Inferior parietal cortex (tissue), 1 donor: Measurements from ENCODE around the gene SLC35G6.

Experiments used
- DNase-seq: peaks from one replicate; pipeline ENCODE4 v3.0.0-alpha.2; 2016; ENCODE audit errors: extremely low spot score

SLC35G6 gene

DNA sequence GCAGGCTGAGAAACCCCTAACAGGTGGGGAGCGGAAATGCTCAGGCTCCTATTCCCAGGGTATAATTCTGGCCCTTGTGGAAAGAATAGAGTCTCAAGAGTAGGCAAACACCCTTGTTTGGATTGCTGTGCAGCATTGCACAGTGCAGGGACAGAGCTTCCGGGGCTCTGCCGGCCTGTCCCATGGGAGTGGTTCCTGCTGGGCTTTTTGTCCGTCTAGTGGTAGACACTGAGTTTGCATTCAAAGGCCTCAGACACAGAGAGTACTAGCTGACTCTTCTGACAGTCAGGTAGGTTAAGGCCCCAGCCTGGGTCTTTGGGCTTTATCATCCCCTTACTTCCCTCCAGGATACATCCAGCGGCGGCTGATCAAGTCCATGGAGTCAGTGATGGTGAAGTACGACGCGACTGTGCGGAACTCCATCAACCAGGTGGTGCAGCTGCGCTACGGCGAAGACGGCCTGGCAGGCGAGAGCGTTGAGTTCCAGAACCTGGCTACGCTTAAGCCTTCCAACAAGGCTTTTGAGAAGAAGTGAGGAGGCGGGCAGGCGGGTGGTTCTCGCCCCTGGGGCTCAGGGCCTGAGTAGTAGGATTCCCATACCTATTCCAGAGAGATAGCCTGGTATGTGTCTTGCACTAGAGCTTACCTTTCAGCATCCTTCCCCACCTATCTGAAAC lies 21.1 kb downstream of the SLC35G6 start:
- DNase-seq: no peak

DNA sequence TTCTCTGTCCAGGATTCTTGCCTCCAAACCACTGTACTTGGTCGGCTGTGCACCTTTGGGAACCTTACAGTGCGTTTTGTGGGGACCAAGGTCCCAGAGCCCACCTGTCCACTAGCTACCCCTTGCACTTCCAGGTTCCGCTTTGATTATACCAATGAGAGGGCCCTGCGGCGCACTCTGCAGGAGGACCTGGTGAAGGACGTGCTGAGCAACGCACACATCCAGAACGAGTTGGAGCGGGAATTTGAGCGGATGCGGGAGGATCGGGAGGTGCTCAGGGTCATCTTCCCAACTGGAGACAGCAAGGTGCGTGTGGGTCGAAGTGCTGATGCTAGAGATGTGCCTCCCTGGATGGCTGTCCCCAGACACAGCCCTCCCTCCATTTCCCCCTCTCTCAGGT lies 21.7 kb downstream of the SLC35G6 start:
- DNase-seq: no peak

DNA sequence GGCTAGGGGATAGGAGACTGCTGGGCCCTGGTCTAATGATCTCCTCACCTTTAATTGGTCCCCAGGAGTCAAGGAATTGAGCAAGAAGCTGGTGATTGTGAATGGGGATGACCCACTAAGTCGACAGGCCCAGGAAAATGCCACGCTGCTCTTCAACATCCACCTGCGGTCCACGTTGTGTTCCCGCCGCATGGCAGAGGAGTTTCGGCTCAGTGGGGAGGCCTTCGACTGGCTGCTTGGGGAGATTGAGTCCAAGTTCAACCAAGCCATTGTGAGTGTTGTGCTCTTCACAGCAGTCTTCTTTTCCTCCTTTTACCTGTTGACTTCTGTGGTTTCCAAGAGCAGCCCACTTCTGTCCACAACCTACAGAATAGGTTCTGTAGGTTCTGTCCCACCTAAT lies 22.3 kb downstream of the SLC35G6 start:
- no peak for DNase-seq

DNA sequence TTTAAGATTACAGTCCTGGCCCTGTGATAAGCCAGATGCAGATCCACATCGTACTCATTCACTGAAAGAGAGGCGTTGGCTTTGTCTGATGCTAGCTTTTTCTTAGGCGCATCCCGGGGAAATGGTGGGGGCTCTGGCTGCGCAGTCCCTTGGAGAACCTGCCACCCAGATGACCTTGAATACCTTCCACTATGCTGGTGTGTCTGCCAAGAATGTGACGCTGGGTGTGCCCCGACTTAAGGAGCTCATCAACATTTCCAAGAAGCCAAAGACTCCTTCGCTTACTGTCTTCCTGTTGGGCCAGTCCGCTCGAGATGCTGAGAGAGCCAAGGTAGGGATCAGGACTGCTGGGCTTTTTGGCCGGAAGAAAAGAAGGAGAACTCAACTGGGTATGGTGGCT lies 26.9 kb downstream of the SLC35G6 start:
- no peak for DNase-seq

DNA sequence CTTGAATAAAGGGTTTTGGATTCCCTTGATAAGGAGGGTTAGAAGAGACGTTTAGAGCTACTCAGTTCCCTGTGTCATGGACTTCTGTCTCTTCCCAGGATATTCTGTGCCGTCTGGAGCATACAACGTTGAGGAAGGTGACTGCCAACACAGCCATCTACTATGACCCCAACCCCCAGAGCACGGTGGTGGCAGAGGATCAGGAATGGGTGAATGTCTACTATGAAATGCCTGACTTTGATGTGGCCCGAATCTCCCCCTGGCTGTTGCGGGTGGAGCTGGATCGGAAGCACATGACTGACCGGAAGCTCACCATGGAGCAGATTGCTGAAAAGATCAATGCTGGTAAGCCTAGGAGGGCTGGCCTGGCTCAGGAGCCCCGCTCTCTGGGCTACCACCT lies 27.6 kb downstream of the SLC35G6 start:
- no peak for DNase-seq

DNA sequence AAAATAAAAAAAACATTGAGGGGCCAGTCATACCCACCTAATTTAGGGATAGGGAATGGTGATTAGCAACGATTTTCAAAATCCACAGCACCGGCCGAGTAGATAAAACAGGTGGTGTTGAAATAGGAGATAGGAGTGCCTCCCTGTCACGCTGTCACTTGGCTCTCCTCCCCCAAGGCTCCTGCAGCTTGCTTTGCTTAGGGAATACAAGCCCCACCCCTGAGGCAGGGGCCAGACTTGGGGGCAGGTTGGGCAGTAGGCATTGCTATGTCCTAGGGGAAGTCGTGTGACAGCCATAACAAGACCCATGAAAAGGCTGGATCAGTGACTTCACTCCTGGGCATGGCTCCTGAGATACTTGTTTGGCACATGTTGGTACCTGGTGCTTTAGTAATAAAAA lies 28.7 kb downstream of the SLC35G6 start:
- DNase-seq: no peak

DNA sequence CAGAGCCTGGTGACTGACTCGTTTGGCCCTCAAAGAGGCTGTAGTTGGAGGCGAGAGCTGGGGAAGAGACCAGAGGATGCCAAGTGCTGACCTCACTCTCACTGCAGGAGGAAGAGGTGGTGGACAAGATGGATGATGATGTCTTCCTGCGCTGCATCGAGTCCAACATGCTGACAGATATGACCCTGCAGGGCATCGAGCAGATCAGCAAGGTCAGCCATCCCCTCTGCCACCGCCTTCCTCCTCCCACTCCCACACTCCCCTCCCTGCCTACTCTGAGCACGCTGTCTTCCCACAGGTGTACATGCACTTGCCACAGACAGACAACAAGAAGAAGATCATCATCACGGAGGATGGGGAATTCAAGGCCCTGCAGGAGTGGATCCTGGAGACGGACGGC lies 29.9 kb downstream of the SLC35G6 start:
- DNase-seq: no peak

DNA sequence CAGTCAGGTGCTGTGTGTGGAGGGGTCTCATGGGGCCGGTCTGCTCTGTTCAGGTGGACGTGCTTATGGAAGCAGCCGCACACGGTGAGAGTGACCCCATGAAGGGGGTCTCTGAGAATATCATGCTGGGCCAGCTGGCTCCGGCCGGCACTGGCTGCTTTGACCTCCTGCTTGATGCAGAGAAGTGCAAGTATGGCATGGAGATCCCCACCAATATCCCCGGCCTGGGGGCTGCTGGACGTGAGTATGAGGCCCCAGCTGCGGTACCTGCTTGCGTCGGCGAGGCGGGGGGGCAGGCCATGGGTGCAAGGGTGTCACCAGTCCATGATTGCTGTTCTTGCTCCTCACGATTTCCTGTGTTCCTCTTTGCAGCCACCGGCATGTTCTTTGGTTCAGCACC lies 30.9 kb downstream of the SLC35G6 start:
- DNase-seq: no peak

DNA sequence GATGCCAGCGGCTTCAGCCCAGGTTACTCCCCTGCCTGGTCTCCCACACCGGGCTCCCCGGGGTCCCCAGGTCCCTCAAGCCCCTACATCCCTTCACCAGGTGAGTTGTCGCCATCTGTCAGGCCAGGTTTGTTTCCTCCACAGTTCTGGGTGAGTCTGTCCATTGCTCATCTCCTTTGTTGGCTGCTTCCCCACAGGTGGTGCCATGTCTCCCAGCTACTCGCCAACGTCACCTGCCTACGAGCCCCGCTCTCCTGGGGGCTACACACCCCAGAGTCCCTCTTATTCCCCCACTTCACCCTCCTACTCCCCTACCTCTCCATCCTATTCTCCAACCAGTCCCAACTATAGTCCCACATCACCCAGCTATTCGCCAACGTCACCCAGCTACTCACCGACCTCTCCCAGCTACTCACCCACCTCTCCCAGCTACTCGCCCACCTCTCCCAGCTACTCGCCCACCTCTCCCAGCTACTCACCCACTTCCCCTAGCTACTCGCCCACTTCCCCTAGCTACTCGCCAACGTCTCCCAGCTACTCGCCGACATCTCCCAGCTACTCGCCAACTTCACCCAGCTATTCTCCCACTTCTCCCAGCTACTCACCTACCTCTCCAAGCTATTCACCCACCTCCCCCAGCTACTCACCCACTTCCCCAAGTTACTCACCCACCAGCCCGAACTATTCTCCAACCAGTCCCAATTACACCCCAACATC lies 31.7 kb downstream of the SLC35G6 start:
- DNase-seq: no peak

DNA sequence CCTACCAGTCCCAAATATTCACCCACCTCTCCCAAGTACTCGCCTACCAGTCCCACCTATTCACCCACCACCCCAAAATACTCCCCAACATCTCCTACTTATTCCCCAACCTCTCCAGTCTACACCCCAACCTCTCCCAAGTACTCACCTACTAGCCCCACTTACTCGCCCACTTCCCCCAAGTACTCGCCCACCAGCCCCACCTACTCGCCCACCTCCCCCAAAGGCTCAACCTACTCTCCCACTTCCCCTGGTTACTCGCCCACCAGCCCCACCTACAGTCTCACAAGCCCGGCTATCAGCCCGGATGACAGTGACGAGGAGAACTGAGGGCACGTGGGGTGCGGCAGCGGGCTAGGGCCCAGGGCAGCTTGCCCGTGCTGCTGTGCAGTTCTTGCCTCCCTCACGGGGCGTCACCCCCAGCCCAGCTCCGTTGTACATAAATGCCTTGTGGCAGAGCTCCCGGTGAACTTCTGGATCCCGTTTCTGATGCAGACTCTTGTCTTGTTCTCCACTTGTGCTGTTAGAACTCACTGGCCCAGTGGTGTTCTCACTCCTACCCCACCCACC lies 32.7 kb downstream of the SLC35G6 start:
- no peak for DNase-seq

DNA sequence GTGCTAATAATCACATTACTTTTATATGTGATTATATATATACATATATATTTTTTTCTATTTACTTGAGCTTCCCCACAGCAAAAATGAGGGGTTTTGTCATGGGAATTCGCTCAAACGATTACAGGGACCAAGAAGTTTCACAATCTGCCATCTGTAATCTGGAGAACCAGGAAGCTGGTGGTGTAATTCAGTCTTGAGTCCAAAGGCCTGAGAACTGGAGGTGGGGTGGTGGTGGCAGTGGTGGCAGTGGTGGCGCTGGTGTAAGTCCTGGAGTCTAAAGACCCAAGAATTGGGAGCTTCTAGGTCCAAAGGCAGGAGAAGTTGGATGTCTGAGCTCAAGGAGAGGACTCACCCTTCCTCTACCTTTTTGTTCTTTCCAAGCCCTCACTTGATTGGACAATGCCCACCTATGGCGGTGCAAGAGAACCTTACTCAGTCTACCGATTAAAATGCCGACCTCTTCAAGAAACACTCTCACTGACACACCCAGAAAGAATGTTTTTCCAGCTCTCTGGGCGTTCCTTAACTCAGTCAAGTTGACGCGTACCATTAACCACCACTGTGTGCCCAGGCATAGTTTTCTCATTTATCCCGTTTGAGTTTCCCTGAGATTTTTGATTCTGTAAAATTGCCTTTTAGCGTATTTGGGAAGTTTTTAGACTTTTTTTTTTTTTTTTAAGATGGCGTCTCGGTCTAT lies 34.8 kb downstream of the SLC35G6 start:
- no peak for DNase-seq

DNA sequence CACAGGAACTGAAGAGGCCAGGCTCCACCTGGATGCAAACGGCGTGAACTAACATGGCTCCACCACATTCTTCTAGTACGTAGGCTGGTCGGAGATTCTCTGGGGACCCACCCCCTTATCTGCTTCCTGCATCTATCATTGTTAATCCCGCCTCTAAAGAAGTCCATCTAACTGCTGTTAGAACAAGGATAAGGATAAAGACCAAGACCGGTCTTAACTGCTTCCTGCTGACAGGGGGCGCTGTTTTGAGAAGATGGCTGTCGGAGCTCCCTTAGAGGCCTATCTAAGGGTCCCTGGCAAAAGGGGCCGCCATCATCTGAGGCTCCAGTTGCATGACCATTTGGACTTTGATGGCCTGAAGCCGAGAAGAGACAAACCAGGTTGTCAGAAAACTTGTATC lies 41.8 kb downstream of the SLC35G6 start:
- no peak for DNase-seq

DNA sequence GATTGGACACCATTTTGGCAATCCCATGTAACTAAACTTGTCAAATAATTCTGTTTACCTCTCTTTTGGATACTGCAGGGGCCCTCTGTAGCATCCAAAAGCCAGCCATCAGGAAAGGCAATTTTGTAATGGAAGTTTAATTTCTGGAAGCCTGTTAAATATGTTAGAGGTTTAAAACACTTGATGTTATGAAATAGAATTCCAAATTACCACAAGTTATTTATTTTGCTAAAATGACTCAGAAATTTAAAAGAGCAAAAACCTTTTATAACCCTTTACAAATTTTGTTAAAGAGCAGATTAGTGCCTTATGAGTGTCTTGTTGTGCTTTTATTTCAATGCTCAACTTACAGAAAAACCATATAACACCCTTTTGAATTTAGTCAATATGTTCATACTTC lies 47.6 kb downstream of the SLC35G6 start:
- no peak for DNase-seq

DNA sequence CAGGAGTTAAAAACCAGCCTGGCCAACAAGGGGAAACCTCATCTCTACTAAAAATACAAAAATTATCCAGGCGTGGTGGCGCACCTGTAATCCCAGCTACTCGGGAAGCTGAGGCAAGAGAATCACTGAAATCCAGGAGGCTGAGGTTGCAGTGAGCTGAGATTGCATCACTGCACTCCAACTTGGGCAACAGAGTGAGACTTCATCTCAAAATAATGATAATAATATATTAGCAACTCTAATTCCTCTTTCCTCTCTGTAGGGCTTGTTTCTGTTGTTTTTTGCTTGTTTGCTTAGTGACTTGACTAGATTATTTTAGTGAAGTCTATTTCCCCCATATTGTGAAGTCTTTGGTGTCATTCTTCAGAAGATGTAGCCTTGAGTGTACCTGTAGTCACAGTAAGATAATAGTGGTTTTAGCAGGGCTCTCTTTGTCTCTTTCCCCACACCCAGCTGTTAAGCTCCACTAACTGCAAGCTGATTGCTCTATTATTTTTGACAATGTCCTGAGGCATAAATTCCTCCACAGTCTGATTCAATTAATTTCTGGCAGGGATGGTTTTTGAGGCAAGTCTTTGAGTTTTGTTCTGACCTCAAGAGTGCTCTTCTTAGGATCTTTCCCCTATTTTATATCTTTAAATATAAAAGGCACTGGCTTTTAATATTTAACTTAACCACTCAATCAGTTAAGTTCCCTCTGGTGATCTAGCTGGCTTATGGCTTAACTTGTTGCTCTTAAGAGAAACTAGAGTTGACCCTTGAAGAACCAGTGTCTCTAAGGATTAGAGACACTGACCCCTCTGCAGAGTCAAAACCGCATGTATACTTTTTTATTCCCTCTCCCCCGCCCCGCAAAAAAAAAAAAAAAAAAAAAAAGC lies 49.0 kb downstream of the SLC35G6 start:
- DNase-seq: no peak
